ENCODE data around the gene APOH. TPM values are rescaled to one million over a fixed set of nuclear protein-coding genes. Genes with fewer than 3 reads are reported as not detected.

APOH gene
- total and polyA plus RNA-seq, 10 donors, result 1.2 TPM; not detected in 9

GRCh38 chr17:66184392-66184791 is 44.8 kb downstream of the APOH start:
- H3K36me3 ChIP-seq, result peaks cover 0 to 23% (median 4%) of the 10 kb centered on the region in 6 donors
- no peak for DNase-seq
- H3K27ac ChIP-seq, result no peak overlapping the region
- intact Hi-C loops (cut with DNase I; ENCODE audit: low total_unique reads), result no loop called here
- no peaks in the 10 kb centered on the region for H3K27me3 ChIP-seq (replicated peaks in 1 of 7)
- peaks cover 0 to 7% (median 0%) of the 10 kb centered on the region in 6 donors for H3K4me1 ChIP-seq
- no peak for TF ChIP-seq POLR2A (IDR thresholded peaks at IDR 0.05)
- no peak for TF ChIP-seq POLR2AphosphoS5 (IDR thresholded peaks at IDR 0.05)
- TF ChIP-seq CTCF (IDR thresholded peaks at IDR 0.05 in 8 of 11, conservative IDR thresholded peaks at IDR 0.05 in 3 of 11), result no peak
- WGBS, 5 donors, result 90 to 98% (median 97%) methylated on average over 1 of the region's 1 CpG
- peaks cover 0 to 4% (median 0%) of the 10 kb centered on the region in 8 donors for H3K9me3 ChIP-seq
- H3K4me3 ChIP-seq, result no peak overlapping the region

- no peak for DNase-seq
- Histone ChIP-seq H3K9me3 (peaks cover 0 to 4% (median 0%) of the 10 kb centered on the region in 8 donors), H3K4me1 (no peaks in the 10 kb centered on the region), H3K4me3 (no peak overlapping the region), H3K27ac (no peak overlapping the region), H3K36me3 (peaks cover 0 to 23% (median 4%) of the 10 kb centered on the region in 6 donors), H3K27me3 (replicated peaks in 1 of 7) (no peaks in the 10 kb centered on the region)
- intact Hi-C loops (cut with DNase I; ENCODE audit: low total_unique reads), result no loop called here
- TF ChIP-seq POLR2AphosphoS5 (IDR thresholded peaks at IDR 0.05) (no peak), CTCF (IDR thresholded peaks at IDR 0.05 in 8 of 11, conservative IDR thresholded peaks at IDR 0.05 in 3 of 11) (no peak), POLR2A (IDR thresholded peaks at IDR 0.05) (no peak)
Observed at GRCh38 chr17:66183529-66183928, 45.7 kb downstream of the APOH start.

- no peaks in the 10 kb centered on the region for H3K4me1 ChIP-seq
Observed at GRCh38 chr17:66178642-66179041, 50.6 kb downstream of the APOH start.

GRCh38 chr17:66177048-66177447 is 52.2 kb downstream of the APOH start:
- Histone ChIP-seq H3K27ac (no peak overlapping the region), H3K9me3 (no peaks in the 10 kb centered on the region), H3K27me3 (replicated peaks in 1 of 7) (no peaks in the 10 kb centered on the region), H3K4me1 (no peaks in the 10 kb centered on the region), H3K4me3 (no peak overlapping the region), H3K36me3 (peaks cover 0 to 17% (median 4%) of the 10 kb centered on the region in 6 donors)
- TF ChIP-seq CTCF (IDR thresholded peaks at IDR 0.05 in 8 of 11, conservative IDR thresholded peaks at IDR 0.05 in 3 of 11), result no peak
- TF ChIP-seq POLR2A (IDR thresholded peaks at IDR 0.05), result no peak
- no peak for TF ChIP-seq POLR2AphosphoS5 (IDR thresholded peaks at IDR 0.05)
- intact Hi-C loops (cut with DNase I; ENCODE audit: low total_unique reads), result no loop called here
- DNase-seq, result no peak

More at GRCh38 chr17:66178642-66179041, 50.6 kb downstream of the APOH start:
- no peaks in the 10 kb centered on the region for H3K27me3 ChIP-seq (replicated peaks in 1 of 7)
- TF ChIP-seq POLR2A (IDR thresholded peaks at IDR 0.05) (no peak), CTCF (IDR thresholded peaks at IDR 0.05 in 8 of 11, conservative IDR thresholded peaks at IDR 0.05 in 3 of 11) (no peak), POLR2AphosphoS5 (IDR thresholded peaks at IDR 0.05) (no peak)
- intact Hi-C loops (cut with DNase I; ENCODE audit: low total_unique reads), result no loop called here
- 91 to 97% (median 95%) methylated on average over 4 of the region's 4 CpGs for WGBS, 5 donors
- H3K36me3 ChIP-seq, result peaks cover 0 to 23% (median 4%) of the 10 kb centered on the region in 6 donors
- DNase-seq, result no peak
- H3K27ac ChIP-seq, result no peak overlapping the region
- no peaks in the 10 kb centered on the region for H3K9me3 ChIP-seq
- no peak overlapping the region for H3K4me3 ChIP-seq

Measured in spleen (tissue), 11 donors.